Measurements from ENCODE around the gene STAC3. TPM values are rescaled to one million over a fixed set of nuclear protein-coding genes. Genes with fewer than 3 reads are reported as not detected.

Gene STAC3
- total RNA-seq, 1 donor from 2014 or later: 0.75 TPM

GRCh38 chr12:57247041-57247440 lies 3.9 kb downstream of the STAC3 start:
- Mint-ChIP-seq H3K4me3 (ENCODE audit: unreplicated experiment) (no peak overlapping the region), H3K27ac (ENCODE audit: unreplicated experiment) (no peak overlapping the region), H3K4me1 (ENCODE audit: low read depth, unreplicated experiment) (peaks cover 10% of the 10 kb centered on the region), H3K9me3 (ENCODE audit: unreplicated experiment) (no peaks in the 10 kb centered on the region), H3K36me3 (ENCODE audit: low read depth, unreplicated experiment) (peaks cover 9% of the 10 kb centered on the region), H3K27me3 (ENCODE audit: low read depth, unreplicated experiment) (peaks cover 16% of the 10 kb centered on the region)
- Histone ChIP-seq H3K36me3 (ENCODE audit: insufficient read depth, low read length) (no peaks in the 10 kb centered on the region), H2AFZ (ENCODE audit: low read depth, low read length) (no peak overlapping the region), H3K4me2 (ENCODE audit: low read length) (no peak overlapping the region), H3K27ac (ENCODE audit: low read depth, low read length) (no peak overlapping the region), H3K9ac (ENCODE audit: low read length) (no peak overlapping the region), H3K9me3 (ENCODE audit: insufficient read depth, low read depth, low read length) (no peaks in the 10 kb centered on the region), H4K20me1 (ENCODE audit: insufficient read depth, low read length) (peaks cover 3% of the 10 kb centered on the region), H3K27me3 (ENCODE audit: insufficient read depth, low read length) (peaks cover 4% of the 10 kb centered on the region), H3K79me2 (ENCODE audit: insufficient read depth, low read length) (no peaks in the 10 kb centered on the region), H3K4me3 (ENCODE audit: insufficient read depth, low read depth, low read length) (no peak overlapping the region), H3K4me1 (ENCODE audit: insufficient read depth, low read length) (peaks cover 9% of the 10 kb centered on the region)
- no peak for TF ChIP-seq CTCF (IDR thresholded peaks at IDR 0.05; ENCODE audit: insufficient read depth, low read depth, low read length)
- TF ChIP-seq EZH2 (IDR thresholded peaks at IDR 0.05; ENCODE audit: insufficient read depth, low read length): no peak
- FAIRE-seq: no peak
- DNase-seq (ENCODE audit: low read depth): no peak

GRCh38 chr12:57244312-57244696 lies 6.7 kb downstream of the STAC3 start:
- peak overlapping the region; percentile 53 for H3K27ac Mint-ChIP-seq (ENCODE audit: unreplicated experiment)
- no peak overlapping the region for H3K4me2 ChIP-seq (ENCODE audit: low read length)
- H3K4me3 Mint-ChIP-seq (ENCODE audit: unreplicated experiment): peak overlapping the region; percentile 50

More at GRCh38 chr12:57244312-57244696, 6.7 kb downstream of the STAC3 start:
- Mint-ChIP-seq H3K4me1 (ENCODE audit: low read depth, unreplicated experiment) (peaks cover 19% of the 10 kb centered on the region), H3K36me3 (ENCODE audit: low read depth, unreplicated experiment) (peaks cover 10% of the 10 kb centered on the region), H3K27me3 (ENCODE audit: low read depth, unreplicated experiment) (peaks cover 30% of the 10 kb centered on the region), H3K9me3 (ENCODE audit: unreplicated experiment) (no peaks in the 10 kb centered on the region)
- FAIRE-seq: no peak
- Histone ChIP-seq H3K9ac (ENCODE audit: low read length) (no peak overlapping the region), H4K20me1 (ENCODE audit: insufficient read depth, low read length) (peaks cover 14% of the 10 kb centered on the region), H3K27ac (ENCODE audit: low read depth, low read length) (no peak overlapping the region), H3K27me3 (ENCODE audit: insufficient read depth, low read length) (peaks cover 20% of the 10 kb centered on the region), H3K4me3 (ENCODE audit: insufficient read depth, low read depth, low read length) (no peak overlapping the region), H3K4me1 (ENCODE audit: insufficient read depth, low read length) (peaks cover 29% of the 10 kb centered on the region), H2AFZ (ENCODE audit: low read depth, low read length) (no peak overlapping the region), H3K9me3 (ENCODE audit: insufficient read depth, low read depth, low read length) (no peaks in the 10 kb centered on the region), H3K36me3 (ENCODE audit: insufficient read depth, low read length) (no peaks in the 10 kb centered on the region), H3K79me2 (ENCODE audit: insufficient read depth, low read length) (no peaks in the 10 kb centered on the region)
- TF ChIP-seq EZH2 (IDR thresholded peaks at IDR 0.05; ENCODE audit: insufficient read depth, low read length) (no peak), CTCF (IDR thresholded peaks at IDR 0.05; ENCODE audit: insufficient read depth, low read depth, low read length) (no peak)
- DNase-seq (ENCODE audit: low read depth): no peak

Data from astrocyte (in vitro differentiated cells and primary cell).